ENCODE measurements around the gene FAM221B.

Gene FAM221B

GRCh38 chr9:35816708-35817107 is 11.8 kb downstream of the FAM221B start:
- no peaks in the 10 kb centered on the region for H3K9me3 ChIP-seq
- no peak overlapping the region for H3K4me3 ChIP-seq
- no peak for DNase-seq
- H3K27ac ChIP-seq: no peak overlapping the region
- TF ChIP-seq CTCF (IDR thresholded peaks at IDR 0.05): no peak
- no peaks in the 10 kb centered on the region for H3K36me3 ChIP-seq
- no peaks in the 10 kb centered on the region for H3K27me3 ChIP-seq
- intact Hi-C loops (cut with DNase I; ENCODE audit: low total_unique reads): loop anchor here (10.0 kb wide), 1 partner anchor 72 kb away; the partner anchor contains the start of genes GBA2 and RGP1
- peaks cover 0 to 25% (median 19%) of the 10 kb centered on the region in 4 donors for H3K4me1 ChIP-seq

- no peaks in the 10 kb centered on the region for H3K36me3 ChIP-seq
- TF ChIP-seq CTCF (IDR thresholded peaks at IDR 0.05): no peak
- intact Hi-C loops (cut with DNase I; ENCODE audit: low total_unique reads): loop anchor here (2.0 to 10.0 kb wide), 2 partner anchors 14 to 70 kb away; partner anchors contain the start of genes FAM221B, GBA2, RGP1 and TMEM8B
Observed at GRCh38 chr9:35814841-35815543, 13.5 kb downstream of the FAM221B start, which contains the start of gene HINT2. Gene HINT2, minus strand, starts transcription at chr9:35815042. Its CDS starts 63 bp downstream, at chr9:35814979.

GRCh38 chr9:35814106-35814840 is 14.3 kb downstream of the FAM221B start:
- Histone ChIP-seq H3K4me1 (peaks cover 0 to 38% (median 30%) of the 10 kb centered on the region in 4 donors), H3K27me3 (no peaks in the 10 kb centered on the region), H3K4me3 (peak overlapping the region; percentile 72 to 90), H3K36me3 (peaks cover 1 to 4% (median 3%) of the 10 kb centered on the region in 3 donors), H3K27ac (peak overlapping the region; percentile 90 to 97), H3K9me3 (no peaks in the 10 kb centered on the region)
- TF ChIP-seq CTCF (IDR thresholded peaks at IDR 0.05): no peak
- intact Hi-C loops (cut with DNase I; ENCODE audit: low total_unique reads): loop anchor here (2.0 to 10.0 kb wide), 2 partner anchors 15 to 69 kb away; partner anchors contain the start of genes FAM221B, GBA2, RGP1 and TMEM8B
- DNase-seq: peak; percentile 71 to 85

More at GRCh38 chr9:35814841-35815543, 13.5 kb downstream of the FAM221B start, which contains the start of gene HINT2:
- DNase-seq: peak; percentile 98 to 99
- no peaks in the 10 kb centered on the region for H3K27me3 ChIP-seq
- H3K9me3 ChIP-seq: no peaks in the 10 kb centered on the region
- peaks cover 0 to 38% (median 30%) of the 10 kb centered on the region in 4 donors for H3K4me1 ChIP-seq
- H3K27ac ChIP-seq: peak within 1 kb of the TSS; percentile 90 to 97
- H3K4me3 ChIP-seq: peak within 1 kb of the TSS; percentile 72 to 90

- H3K36me3 ChIP-seq: peaks cover 4 to 11% (median 10%) of the 10 kb centered on the region in 3 donors
- H3K4me3 ChIP-seq: no peak overlapping the region
- H3K9me3 ChIP-seq: no peaks in the 10 kb centered on the region
- no peak for TF ChIP-seq CTCF (IDR thresholded peaks at IDR 0.05)
- no peaks in the 10 kb centered on the region for H3K27me3 ChIP-seq
- DNase-seq: no peak
- H3K27ac ChIP-seq: peak overlapping the region; percentile 90 to 97
- intact Hi-C loops (cut with DNase I; ENCODE audit: low total_unique reads): loop anchor here (2.0 to 10.0 kb wide), 2 partner anchors 15 to 69 kb away; partner anchors contain the start of genes FAM221B, GBA2, RGP1 and TMEM8B
- H3K4me1 ChIP-seq: peaks cover 0 to 38% (median 30%) of the 10 kb centered on the region in 4 donors
Observed at GRCh38 chr9:35813434-35814105, 15.0 kb downstream of the FAM221B start.

- intact Hi-C loops (cut with DNase I; ENCODE audit: low total_unique reads): loop anchor here (10.0 kb wide), 1 partner anchor 67 kb away; the partner anchor contains the start of genes GBA2 and RGP1
- peak; percentile 96 to 98 for DNase-seq
Observed at GRCh38 chr9:35812025-35812602, 16.4 kb downstream of the FAM221B start, which contains the start of gene SPAG8. Gene SPAG8, minus strand, starts transcription at chr9:35812262. Its CDS starts 115 bp downstream, at chr9:35812147.

More at GRCh38 chr9:35812025-35812602, 16.4 kb downstream of the FAM221B start, which contains the start of gene SPAG8:
- peaks cover 0 to 38% (median 30%) of the 10 kb centered on the region in 4 donors for H3K4me1 ChIP-seq
- H3K9me3 ChIP-seq: no peaks in the 10 kb centered on the region
- H3K27ac ChIP-seq: peak within 1 kb of the TSS; percentile 90 to 97
- peaks cover 14 to 26% (median 23%) of the 10 kb centered on the region in 3 donors for H3K36me3 ChIP-seq
- no peaks in the 10 kb centered on the region for H3K27me3 ChIP-seq
- H3K4me3 ChIP-seq: peak within 1 kb of the TSS; percentile 48 to 50
- no peak for TF ChIP-seq CTCF (IDR thresholded peaks at IDR 0.05)

All from tibial artery (tissue), 4 donors.